HG02938 (cell line): ENCODE results near the gene DEFB114.
"Not testable (repeated sequence)": the region's sequence is repeated elsewhere in the genome, so short reads cannot be mapped to it uniquely, and the experiment has no call there.

Experiments
- ATAC-seq: cut with Tn5 transposase; IDR thresholded peaks from one replicate; pipeline ENCODE4 v1.9.1; 2021; ENCODE audit warnings: mild to moderate bottlenecking, moderate library complexity; ENCODE audit not compliant: unreplicated experiment

DEFB114 gene

DNA sequence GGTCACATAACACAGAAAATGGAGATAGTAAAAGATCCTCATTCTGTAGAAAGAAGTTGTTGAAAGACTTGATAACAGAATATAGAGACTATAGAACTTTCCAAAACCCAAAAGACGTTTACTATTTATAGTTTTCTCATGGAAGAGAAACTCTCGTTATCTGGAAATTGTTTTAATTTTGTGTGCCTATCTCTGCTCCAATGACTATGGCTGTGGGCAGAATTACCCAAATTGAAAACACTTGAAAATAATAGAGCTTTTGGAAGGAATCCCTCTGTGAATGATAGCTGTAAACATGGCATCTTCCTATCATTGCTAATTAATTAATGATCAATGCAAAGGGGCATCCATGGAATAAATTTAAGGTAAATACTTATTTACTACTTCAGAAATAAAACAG, at the start of gene DEFB114:
Gene DEFB114 (minus strand): TSS at position 101 of the 400 bp plus-strand sequence. CDS start 59 bp downstream, at position 42.
- no peak for ATAC-seq

DNA sequence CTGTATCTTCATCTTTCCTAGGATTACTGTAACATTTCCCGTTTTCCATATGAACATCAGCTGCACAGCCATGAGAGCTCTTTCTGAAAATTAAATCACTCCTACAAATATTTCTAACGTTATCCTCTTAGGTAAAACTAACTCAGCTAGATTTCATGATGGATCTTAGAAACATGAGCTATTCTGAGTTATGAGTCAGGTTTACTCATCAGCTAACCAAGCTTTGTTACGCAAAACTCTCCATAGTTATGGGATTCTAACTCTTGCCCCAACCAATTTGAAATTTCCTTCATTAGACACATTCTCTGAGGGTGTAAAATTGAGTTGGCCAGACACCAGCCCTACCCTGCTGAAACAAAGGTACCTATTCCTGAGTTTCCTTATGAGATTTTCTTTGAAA, 43.9 kb upstream of the DEFB114 start:
- ATAC-seq: no peak

DNA sequence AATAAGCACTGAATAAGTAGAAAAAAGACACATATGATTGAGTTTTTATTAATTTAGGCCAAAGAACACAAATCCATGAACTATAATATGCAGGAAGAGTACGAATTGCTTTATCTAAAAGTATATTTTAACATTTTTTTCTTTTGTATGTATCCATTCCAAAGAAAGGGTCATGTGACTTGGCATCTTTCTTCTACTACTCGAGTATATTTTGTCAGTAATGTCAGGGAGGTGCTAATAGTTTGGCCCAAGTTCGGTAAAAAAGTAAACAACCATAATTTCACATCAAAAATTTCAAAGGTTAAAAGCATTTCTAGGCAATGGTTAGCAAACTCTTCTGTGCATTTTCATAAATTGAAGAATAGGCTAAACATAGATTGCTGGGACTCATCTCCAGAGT, 39.2 kb upstream of the DEFB114 start:
- no peak for ATAC-seq

- ATAC-seq: no peak
Observed at GRCh38 chr6:49995278-49995677, 31.3 kb upstream of the DEFB114 start.

DNA sequence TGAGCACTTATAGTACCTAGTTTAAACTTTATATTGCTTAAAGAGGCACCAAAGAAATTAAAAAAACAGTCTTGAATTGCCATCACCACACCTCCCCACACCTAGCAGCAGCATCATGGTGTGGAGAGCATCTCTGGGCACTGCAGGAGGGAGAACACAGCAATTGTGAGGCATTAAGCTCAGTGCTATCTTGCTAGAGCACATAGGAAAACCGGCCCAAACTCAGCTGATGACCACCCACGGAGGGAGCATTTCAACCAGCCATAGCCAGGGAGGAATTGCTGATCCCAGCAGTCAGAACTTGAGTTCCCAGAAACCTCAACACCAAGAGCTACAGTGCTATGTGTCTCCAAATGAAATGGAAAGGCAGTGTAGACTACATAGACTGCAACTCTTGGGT, 24.9 kb upstream of the DEFB114 start:
- ATAC-seq: no peak

DNA sequence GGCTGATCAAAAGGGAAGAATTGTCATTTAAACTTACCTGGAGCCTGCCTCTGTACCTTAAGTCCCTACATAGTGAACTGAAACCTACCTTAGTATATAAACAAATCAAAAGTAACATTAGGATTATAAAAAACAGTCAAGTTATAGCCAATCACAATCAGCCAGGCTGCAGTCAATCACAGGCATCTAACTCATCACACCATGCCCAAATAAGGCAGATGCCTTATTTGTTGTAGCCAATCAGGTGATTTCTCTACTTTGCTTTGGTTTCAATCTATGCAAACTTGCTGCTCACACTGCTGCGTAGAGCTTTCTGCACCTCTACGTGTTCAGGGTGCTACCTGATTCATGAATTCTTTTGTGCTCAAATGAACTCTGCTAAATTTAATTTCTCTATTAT, 23.8 kb upstream of the DEFB114 start:
- no peak for ATAC-seq

DNA sequence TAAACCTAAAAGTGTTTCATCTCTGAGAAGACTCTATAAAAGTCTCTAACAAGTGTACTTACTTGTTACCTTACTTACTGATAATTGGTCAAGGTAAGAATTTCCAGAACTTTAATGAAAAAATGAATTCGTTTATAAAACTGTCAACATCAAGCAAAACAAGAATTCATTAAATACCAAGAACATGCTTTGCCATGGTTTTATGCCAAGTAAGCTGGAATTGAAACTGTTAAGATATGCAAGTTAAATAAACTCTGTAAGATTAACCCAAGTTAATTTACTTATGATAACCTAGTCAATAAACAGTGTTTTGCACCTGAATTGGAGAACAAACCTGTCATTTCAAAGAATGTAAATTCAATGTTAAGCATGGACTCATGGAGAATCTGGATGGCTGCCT, 22.6 kb upstream of the DEFB114 start:
- ATAC-seq: no peak

DNA sequence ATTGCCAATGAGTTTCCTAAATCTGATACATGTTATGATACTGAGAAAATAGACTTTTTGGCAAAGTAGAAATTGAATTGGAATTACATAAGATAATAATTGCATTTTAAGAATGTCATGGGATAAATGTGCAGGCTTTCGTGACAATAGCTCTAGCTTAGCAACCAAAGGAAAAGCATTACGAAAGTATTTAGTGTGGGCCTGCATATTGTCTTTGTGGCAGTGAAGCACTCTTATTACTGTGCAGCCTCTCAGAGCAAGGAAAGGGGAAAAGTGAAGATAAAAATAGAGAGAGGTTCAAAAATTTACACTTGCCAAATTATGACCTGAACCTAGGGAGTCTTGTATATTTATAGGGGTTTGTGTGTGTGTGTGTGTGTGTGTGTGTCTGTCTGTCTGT, 18.1 kb upstream of the DEFB114 start:
- no peak for ATAC-seq

DNA sequence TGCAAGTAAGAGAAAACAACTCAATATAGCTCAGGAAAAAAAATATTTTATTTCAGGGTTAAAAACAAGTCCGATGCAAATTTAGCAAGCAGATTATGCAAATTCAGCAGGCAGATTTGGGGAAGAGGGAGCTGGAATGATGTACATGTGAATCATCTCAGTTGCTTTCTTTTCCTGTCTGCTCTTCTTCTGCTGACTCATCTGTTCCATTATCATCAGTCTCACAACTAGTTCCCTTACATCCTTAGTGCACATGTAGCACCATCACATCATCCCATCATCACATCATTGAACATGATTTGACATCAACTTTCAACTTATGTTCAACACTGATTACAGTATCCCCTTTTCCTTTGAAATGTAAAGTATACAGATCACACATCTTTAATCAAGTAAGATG, 16.9 kb upstream of the DEFB114 start:
- ATAC-seq: peak; percentile 64

- ATAC-seq: no peak
Observed at GRCh38 chr6:49979584-49979983, 15.6 kb upstream of the DEFB114 start.

DNA sequence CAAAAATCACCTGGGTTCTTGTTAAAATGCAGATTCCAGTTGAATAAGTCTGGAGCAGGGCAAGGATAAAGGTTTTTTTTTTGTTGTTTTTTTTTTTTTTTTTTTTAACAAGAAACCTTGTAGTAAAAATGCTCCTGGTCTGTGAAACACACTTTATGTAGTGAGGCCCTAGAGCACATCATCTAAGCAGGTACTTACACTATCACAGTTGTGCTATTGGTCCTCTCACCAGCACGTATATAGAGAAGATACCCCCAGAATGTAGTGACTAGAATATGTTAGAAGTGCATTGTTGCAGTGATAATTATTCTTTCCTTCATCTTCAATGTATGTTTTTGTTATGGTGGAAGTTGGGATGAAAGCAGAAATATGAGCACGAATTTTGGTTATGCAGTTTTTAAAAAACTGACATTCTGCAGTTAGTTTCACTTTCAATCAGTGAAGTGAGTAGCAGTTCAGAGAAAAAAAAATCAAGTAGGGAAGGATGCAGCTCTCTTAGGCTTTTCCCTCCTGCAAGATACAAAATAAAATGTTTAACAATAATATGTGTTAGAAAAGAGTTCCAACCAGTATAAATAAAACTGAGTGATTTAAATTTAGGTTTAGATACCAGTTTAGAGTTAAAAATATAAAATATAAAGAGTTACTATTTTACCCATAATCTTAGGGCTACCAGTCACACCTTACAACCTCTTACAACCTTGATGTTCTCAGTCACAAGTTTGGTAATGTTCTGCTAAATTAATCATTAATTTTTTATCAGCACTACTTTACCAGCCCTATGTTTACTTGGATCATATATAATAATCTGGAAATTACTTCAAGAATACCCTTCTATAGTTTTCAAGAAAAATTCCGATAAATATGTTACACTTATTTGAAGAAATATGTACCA, 14.6 kb upstream of the DEFB114 start:
- peak; percentile 60 for ATAC-seq

GRCh38 chr6:49969605-49970004, 5.6 kb upstream of the DEFB114 start, which contains the start of gene DEFB113:
Gene DEFB113 (minus strand): TSS chr6:49969625. CDS start chr6:49969625, 0 bp downstream.
- no peak for ATAC-seq

DNA sequence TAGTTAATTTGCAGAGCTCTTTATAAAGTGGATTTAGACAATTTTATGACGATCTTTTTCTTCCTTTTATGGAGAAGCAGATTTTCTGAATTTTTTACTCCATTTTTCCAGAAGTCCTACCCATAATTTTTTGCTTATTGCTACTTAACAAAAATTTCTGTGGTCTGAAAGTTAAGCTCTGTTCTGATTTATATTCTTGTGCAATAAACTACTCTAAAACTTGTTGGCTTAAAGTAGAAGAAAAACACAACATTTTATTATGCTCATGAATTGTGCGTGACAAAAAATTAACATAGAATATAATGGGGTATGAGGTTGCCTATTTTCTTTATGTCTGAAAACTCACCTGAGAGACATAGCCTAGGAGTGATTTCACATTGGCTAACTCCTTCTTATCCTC, 2.9 kb upstream of the DEFB114 start:
- no peak for ATAC-seq

DNA sequence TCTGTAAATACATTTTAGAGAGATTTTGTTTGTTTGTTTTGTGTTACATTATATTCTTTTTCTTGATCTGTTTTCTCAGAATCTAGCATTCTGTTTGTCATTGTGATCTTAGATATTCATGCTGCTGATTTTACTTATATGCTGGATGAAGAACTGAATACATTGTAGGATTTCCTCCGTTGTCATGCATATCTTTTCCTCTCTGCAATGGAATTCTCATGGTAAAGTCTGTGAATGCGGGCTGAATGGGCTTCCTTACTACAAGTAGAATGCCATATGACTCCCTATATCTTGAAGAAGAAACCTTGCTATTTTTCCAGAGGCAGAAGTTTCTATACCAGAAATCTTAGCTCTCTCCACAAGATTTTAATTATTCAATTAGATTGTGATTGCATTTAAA, 2.4 kb upstream of the DEFB114 start:
- no peak for ATAC-seq

DNA sequence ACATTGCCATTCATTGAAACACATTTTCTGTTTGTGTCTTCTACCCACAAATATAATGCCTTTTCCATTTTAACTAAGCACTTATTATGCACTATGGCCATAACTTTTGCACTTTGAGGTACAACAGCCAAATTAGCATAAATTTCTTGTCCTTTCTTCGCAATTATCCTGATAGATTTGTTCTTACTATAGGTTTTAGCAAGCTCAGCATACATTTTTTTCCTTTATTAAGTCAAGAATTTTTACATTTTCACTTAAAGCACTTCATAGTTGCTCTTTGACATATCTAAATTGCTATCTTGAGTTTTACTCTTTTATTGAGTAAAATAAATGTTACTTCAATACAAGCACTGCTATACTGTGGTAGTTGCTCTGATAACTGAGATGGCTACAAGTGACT, 5.8 kb downstream of the DEFB114 start:
- ATAC-seq: no peak

DNA sequence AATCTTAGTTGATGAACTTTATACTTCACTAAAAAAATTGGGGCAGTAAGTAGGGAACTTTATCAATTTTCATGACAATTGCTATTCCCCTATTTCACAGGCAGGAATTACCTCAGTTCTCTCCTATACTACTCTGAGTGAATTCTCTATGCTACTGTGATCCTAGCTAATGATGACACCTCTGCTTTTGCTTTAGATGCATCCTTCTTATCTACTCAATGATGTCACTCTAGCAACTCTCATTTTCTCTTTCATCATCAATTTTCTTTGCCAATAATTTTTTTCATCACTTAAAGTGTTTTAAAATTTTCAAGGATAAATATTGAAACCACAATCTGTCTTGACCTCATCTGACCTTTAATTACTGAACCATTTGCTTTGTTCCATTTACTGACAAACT, 8.1 kb downstream of the DEFB114 start:
- ATAC-seq: no peak

GRCh38 chr6:49951926-49952325, 12.0 kb downstream of the DEFB114 start:
- no peak for ATAC-seq

DNA sequence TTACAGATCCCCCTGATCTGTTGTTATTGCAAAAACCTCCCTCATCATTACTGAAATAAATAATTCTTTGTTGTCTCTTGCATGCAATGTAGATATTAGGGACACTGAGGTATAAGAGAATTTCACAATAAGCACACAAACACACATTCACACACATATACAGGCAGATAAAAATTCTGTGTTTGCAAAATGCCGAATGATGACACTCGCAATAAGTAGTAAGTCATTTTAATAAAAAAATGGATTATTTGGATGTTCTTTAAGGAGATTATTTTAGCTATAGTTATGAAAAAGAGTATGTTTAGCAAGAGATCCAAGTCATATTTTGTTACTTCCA, 13.6 kb downstream of the DEFB114 start:
- no peak for ATAC-seq

DNA sequence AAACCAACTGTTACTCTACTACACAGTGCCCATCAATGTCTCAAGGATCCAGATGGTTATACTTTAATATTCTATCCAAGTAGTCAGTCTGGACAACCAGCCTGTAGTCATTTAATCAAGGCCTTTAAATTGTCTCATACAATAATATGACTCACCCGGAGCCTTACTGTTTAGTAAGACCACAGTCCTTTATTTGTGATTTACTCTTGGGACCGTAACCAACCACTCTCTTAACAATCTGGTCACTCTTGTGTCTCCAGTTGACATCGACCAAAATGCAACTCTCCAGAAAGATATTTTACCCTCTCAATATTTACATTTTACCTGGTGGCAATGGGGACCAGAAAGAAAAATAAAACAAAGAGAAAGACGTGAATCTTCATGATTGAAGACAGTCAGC, 14.9 kb downstream of the DEFB114 start:
- ATAC-seq: no peak

DNA sequence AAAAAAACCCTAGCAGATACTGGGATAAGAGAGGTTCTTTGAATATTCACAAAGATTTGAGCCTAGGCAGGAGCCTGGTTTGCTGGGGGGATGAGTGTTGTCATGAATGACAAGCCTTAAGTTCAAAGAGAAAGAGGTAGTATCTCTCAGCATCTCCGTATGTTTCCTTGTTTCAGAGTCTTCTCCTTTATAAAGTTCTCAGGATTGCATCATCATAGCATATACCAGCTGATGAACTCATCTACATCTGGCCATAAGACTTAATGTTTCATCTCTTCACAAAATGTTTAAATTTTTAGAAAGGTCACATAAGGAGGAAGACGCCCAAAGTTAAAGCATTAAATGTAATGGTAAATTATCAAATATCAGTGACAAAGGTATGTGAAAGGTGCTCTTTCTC, 17.1 kb downstream of the DEFB114 start:
- no peak for ATAC-seq

DNA sequence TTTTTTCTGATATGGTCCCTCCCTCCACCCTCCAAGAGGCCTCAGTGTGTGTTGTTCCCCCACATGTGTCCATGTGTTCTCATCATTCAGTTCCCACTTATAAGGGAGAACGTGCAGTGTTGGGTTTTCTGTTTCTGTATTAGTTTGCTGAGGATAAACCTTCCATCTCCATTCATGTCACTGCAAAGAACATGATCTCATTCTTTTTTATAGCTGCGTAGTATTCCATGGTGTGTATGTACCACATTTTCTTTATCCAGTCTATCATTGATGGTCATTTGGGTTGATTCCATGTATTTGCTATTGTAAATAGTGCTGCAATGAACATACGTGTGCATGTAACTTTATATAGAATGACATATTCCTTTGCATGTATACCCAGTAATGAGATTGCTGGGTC, 19.9 kb downstream of the DEFB114 start:
- not testable (repeated sequence) for ATAC-seq

- no peak for ATAC-seq
Observed at GRCh38 chr6:49939993-49940498, 23.9 kb downstream of the DEFB114 start.

GRCh38 chr6:49937811-49938210, 26.2 kb downstream of the DEFB114 start:
- ATAC-seq: no peak
